Caco-2 (cell line): ENCODE data around the gene R3HDM1. TPM values are rescaled to one million over a fixed set of nuclear protein-coding genes. Genes with fewer than 3 reads are reported as not detected.

Experiments
- BruUV-seq: library from RNA; stranded (reverse); fragments of 400-500 nt; replicated peaks from 2 replicates; lab custom pipeline; 2021; lab: Mats Ljungman, UMichigan
- CTCF ChIA-PET: fragments of 300-600 bp; sonication (Branson Sonifier 250); formaldehyde crosslinking; loops from one replicate; lab custom pipeline; 2022; ENCODE audit warnings: antibody characterized with exemption; lab: Charles Lee
- POLR2A ChIA-PET: fragments of 300-600 bp; sonication (Branson Sonifier 250); formaldehyde crosslinking; loops from one replicate; lab custom pipeline; 2022; ENCODE audit warnings: antibody characterized with exemption; lab: Charles Lee
- DNase-seq, 2 experiments: peaks; one replicate each; pipeline versions ENCODE4 v3.0.0 to v3.0.0-alpha.2; 2020 to 2022
- H3K27me3 ChIP-seq: replicated peaks from 2 replicates; pipeline ENCODE4 v1.6.0; 2011; ENCODE audit warnings: low read length; ENCODE audit not compliant: control insufficient read depth, insufficient read depth
- H3K36me3 ChIP-seq: 2 replicates; pipeline ENCODE4 v1.5.1; 2011; ENCODE audit warnings: low read length; ENCODE audit not compliant: control insufficient read depth, insufficient read depth
- H3K4me1 ChIP-seq: fragments of 250-450 bp; sonication (Bioruptor Pico); 2 replicates; pipeline ENCODE4 v1.5.1; 2020; ENCODE audit warnings: mild to moderate bottlenecking
- H3K4me3 ChIP-seq: 2 replicates; pipeline ENCODE4 v1.5.1; 2011; ENCODE audit warnings: low read depth, mild to moderate bottlenecking, control low read depth, low read length
- H3K9me3 ChIP-seq: fragments of 250-450 bp; sonication (Bioruptor Pico); 2 replicates; pipeline ENCODE4 v1.5.1; 2020; ENCODE audit warnings: mild to moderate bottlenecking, moderate library complexity
- H3K27ac Mint-ChIP-seq: one replicate; pipeline ENCODE4 v1.8.0; 2022; ENCODE audit warnings: mixed read lengths; ENCODE audit not compliant: unreplicated experiment
- H3K27me3 Mint-ChIP-seq: one replicate; pipeline ENCODE4 v1.8.0; 2022; ENCODE audit warnings: mixed read lengths; ENCODE audit not compliant: insufficient read depth, unreplicated experiment
- H3K36me3 Mint-ChIP-seq: one replicate; pipeline ENCODE4 v1.8.0; 2022; ENCODE audit warnings: mild to moderate bottlenecking, mixed read lengths; ENCODE audit not compliant: insufficient read depth, unreplicated experiment
- H3K4me1 Mint-ChIP-seq: one replicate; pipeline ENCODE4 v1.8.0; 2022; ENCODE audit warnings: low read depth, mixed read lengths; ENCODE audit not compliant: unreplicated experiment
- H3K4me3 Mint-ChIP-seq: one replicate; pipeline ENCODE4 v1.8.0; 2022; ENCODE audit warnings: mild to moderate bottlenecking, moderate library complexity, mixed read lengths; ENCODE audit not compliant: unreplicated experiment
- H3K9me3 Mint-ChIP-seq: one replicate; pipeline ENCODE4 v1.8.0; 2022; ENCODE audit warnings: mixed read lengths; ENCODE audit not compliant: unreplicated experiment
- intact Hi-C: fragments of 100-400 bp; cut with micrococcal nuclease; formaldehyde crosslinking; loops from one replicate; pipeline ENCODE4 v1.10.0; 2022; ENCODE audit not compliant: unreplicated experiment
- total RNA-seq: library from RNA; stranded (reverse); gene quantifications from 2 replicates; pipeline ENCODE4 v1.2.3, GENCODE V29; 2022
- TF ChIP-seq, protein P1 (sequence below), 2 experiments: fragments of 200-600 bp in 1 of 2; IDR thresholded peaks; 1 replicate in 1 of 2; 2 replicates in 1 of 2; pipeline versions ENCODE4 v1.5.1 to v1.8.0; 2011 to 2022; ENCODE audit warnings: antibody characterized with exemption in 1 of 2, control low read depth in 1 of 2, inconsistent platforms in 1 of 2, low read depth in 1 of 2, low read length in 1 of 2, mild to moderate bottlenecking in 1 of 2, moderate library complexity in 1 of 2; ENCODE audit not compliant: insufficient read depth in 1 of 2, severe bottlenecking in 1 of 2, unreplicated experiment in 1 of 2

The R3HDM1 gene
- total RNA-seq, 1 experiment from 2014 or later: 44.4 TPM

DNA sequence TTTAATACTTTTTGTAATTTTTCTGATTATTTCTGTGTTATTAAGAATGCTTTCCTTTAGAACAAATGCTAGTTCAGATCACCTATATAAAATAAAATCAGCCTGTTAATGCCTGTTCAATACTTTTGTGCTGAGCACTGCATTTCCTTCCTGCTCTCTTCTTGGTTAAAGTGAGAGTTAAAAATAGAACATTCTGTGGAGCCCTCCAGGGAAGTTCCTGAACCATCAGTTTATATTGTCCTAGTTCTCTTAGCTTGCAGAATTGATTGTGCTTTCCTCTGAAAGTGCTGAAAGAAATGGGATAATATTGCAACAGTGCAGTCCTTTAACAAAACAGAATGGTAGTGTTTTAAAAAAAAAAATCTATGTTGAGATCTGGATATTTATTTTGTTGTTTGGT is 135.8 kb downstream of the R3HDM1 start:
- Histone ChIP-seq H3K4me3 (no peak overlapping the region), H3K4me1 (no peaks in the 10 kb centered on the region), H3K36me3 (no peaks in the 10 kb centered on the region), H3K9me3 (no peaks in the 10 kb centered on the region), H3K27me3 (no peaks in the 10 kb centered on the region)
- Mint-ChIP-seq H3K4me3 (no peak overlapping the region), H3K4me1 (no peaks in the 10 kb centered on the region), H3K36me3 (peaks cover 12% of the 10 kb centered on the region), H3K9me3 (no peaks in the 10 kb centered on the region), H3K27ac (no peak overlapping the region), H3K27me3 (no peaks in the 10 kb centered on the region)
- no peak for DNase-seq
- BruUV-seq: no TSS peak
- ChIA-PET CTCF (no interaction called here), POLR2A (no interaction called here)
- intact Hi-C loops: no loop called here
- TF ChIP-seq, protein P1, sequence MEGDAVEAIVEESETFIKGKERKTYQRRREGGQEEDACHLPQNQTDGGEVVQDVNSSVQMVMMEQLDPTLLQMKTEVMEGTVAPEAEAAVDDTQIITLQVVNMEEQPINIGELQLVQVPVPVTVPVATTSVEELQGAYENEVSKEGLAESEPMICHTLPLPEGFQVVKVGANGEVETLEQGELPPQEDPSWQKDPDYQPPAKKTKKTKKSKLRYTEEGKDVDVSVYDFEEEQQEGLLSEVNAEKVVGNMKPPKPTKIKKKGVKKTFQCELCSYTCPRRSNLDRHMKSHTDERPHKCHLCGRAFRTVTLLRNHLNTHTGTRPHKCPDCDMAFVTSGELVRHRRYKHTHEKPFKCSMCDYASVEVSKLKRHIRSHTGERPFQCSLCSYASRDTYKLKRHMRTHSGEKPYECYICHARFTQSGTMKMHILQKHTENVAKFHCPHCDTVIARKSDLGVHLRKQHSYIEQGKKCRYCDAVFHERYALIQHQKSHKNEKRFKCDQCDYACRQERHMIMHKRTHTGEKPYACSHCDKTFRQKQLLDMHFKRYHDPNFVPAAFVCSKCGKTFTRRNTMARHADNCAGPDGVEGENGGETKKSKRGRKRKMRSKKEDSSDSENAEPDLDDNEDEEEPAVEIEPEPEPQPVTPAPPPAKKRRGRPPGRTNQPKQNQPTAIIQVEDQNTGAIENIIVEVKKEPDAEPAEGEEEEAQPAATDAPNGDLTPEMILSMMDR (IDR thresholded peaks at IDR 0.05; ENCODE audit: insufficient read depth in 1 of 2, low read depth in 1 of 2, low read length in 1 of 2, severe bottlenecking in 1 of 2, unreplicated experiment in 1 of 2): no peak

DNA sequence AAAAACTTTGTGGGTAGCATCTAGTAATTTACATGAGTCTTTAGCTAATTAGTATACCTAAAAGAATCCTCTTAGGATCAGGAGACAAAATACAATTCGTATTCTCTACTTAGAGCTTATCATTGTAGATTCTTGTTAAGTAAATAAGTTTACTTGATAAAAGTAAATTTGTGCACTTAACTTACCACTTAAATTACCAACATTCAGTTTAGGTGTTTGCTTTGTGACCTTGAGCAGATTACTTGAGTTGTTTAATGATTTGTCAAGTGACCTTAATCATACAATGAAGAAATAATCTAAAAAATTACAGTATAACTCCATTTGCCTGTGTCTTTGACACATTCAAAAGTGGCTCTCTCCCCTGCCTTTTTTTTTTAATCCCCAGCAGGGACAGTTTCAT is 143.2 kb downstream of the R3HDM1 start:
- Histone ChIP-seq H3K4me1 (no peaks in the 10 kb centered on the region), H3K9me3 (no peaks in the 10 kb centered on the region), H3K36me3 (peaks cover 2% of the 10 kb centered on the region), H3K4me3 (no peak overlapping the region), H3K27me3 (no peaks in the 10 kb centered on the region)
- ChIA-PET CTCF (no interaction called here), POLR2A (no interaction called here)
- TF ChIP-seq, protein P1 (IDR thresholded peaks at IDR 0.05; ENCODE audit: insufficient read depth in 1 of 2, low read depth in 1 of 2, low read length in 1 of 2, severe bottlenecking in 1 of 2, unreplicated experiment in 1 of 2): no peak
- Mint-ChIP-seq H3K27me3 (no peaks in the 10 kb centered on the region), H3K4me3 (no peak overlapping the region), H3K9me3 (no peaks in the 10 kb centered on the region), H3K27ac (no peak overlapping the region), H3K36me3 (peaks cover 16% of the 10 kb centered on the region), H3K4me1 (no peaks in the 10 kb centered on the region)
- BruUV-seq: no TSS peak
- no peak for DNase-seq
- intact Hi-C loops: no loop called here

DNA sequence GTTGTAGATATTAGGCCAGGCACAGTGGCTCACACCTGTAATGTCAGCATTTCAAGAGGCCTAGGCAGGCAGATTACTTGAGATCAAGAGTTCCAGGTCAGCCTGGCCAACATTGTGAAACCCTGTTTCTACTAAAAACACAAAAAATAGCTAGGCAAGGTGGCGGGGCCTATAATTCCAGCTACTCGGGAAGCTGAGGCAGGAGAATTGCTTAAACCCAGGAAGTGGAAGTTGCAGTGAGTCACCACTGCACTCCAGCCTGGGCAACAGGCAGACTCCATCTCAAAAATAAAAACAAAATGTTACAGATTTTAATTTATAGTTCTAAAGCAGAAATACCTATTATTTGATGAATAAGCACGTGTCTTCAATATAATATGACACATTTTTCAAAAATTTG is 144.7 kb downstream of the R3HDM1 start:
- H3K9me3 Mint-ChIP-seq: no peaks in the 10 kb centered on the region
- Histone ChIP-seq H3K4me1 (no peaks in the 10 kb centered on the region), H3K9me3 (peaks cover 3% of the 10 kb centered on the region; the same call in 1 of the 2 replicates), H3K27me3 (no peaks in the 10 kb centered on the region), H3K4me3 (no peak overlapping the region), H3K36me3 (peaks cover 2% of the 10 kb centered on the region)
- ChIA-PET CTCF (no interaction called here), POLR2A (no interaction called here)
- H3K36me3 Mint-ChIP-seq: peaks cover 21% of the 10 kb centered on the region
- no peaks in the 10 kb centered on the region for H3K4me1 Mint-ChIP-seq
- no peak overlapping the region for H3K27ac Mint-ChIP-seq
- no peak for DNase-seq
- TF ChIP-seq, protein P1 (IDR thresholded peaks at IDR 0.05; ENCODE audit: insufficient read depth in 1 of 2, low read depth in 1 of 2, low read length in 1 of 2, severe bottlenecking in 1 of 2, unreplicated experiment in 1 of 2): no peak
- H3K4me3 Mint-ChIP-seq: no peak overlapping the region
- no TSS peak for BruUV-seq
- intact Hi-C loops: no loop called here
- H3K27me3 Mint-ChIP-seq: no peaks in the 10 kb centered on the region
